PC-9 (cell line): ENCODE results near the gene NARF.

Source experiments
- EZH2 ChIP-seq: fragments of 200-600 bp; sonication (generic); IDR thresholded peaks from 2 replicates; pipeline ENCODE4 v1.8.0; 2017; ENCODE audit warnings: antibody characterized with exemption, low read depth
- TF ChIP-seq, protein P1 (sequence below): fragments of 200-600 bp; sonication (generic); conservative IDR thresholded peaks from 2 replicates; pipeline ENCODE4 v1.6.1; 2017; ENCODE audit warnings: mixed run types, antibody characterized with exemption, mild to moderate bottlenecking, moderate library complexity

DNA sequence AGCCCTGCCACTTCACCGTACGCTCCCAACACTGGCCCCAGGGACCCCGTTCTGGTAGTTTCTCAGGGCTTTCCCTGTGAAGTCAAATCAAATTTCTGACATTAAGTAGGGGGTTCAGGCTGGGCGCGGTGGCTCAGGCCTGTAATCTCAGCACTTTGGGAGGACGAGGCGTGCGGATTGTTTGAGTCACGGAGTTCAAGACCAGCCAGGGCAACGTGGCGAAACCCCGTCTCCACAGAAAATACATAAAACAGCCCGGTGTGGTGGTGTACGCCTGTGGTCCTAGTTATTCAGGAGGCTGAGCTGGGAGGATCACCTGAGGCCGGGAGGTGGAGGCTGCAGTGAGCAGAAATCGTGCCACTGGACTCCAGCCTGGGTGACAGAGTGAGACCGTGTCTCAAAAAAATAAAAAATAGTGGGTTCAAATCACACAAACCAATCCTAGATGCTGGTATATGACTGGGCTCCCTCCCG, 8.6 kb upstream of the NARF start:
- TF ChIP-seq, protein P1, sequence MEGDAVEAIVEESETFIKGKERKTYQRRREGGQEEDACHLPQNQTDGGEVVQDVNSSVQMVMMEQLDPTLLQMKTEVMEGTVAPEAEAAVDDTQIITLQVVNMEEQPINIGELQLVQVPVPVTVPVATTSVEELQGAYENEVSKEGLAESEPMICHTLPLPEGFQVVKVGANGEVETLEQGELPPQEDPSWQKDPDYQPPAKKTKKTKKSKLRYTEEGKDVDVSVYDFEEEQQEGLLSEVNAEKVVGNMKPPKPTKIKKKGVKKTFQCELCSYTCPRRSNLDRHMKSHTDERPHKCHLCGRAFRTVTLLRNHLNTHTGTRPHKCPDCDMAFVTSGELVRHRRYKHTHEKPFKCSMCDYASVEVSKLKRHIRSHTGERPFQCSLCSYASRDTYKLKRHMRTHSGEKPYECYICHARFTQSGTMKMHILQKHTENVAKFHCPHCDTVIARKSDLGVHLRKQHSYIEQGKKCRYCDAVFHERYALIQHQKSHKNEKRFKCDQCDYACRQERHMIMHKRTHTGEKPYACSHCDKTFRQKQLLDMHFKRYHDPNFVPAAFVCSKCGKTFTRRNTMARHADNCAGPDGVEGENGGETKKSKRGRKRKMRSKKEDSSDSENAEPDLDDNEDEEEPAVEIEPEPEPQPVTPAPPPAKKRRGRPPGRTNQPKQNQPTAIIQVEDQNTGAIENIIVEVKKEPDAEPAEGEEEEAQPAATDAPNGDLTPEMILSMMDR: no peak
- no peak for TF ChIP-seq EZH2
